Measurements from ENCODE around the gene HMGCS2. TPM values are rescaled to one million over a fixed set of nuclear protein-coding genes. Genes with fewer than 3 reads are reported as not detected.

Gene HMGCS2
- polyA plus RNA-seq, result not detected

DNA sequence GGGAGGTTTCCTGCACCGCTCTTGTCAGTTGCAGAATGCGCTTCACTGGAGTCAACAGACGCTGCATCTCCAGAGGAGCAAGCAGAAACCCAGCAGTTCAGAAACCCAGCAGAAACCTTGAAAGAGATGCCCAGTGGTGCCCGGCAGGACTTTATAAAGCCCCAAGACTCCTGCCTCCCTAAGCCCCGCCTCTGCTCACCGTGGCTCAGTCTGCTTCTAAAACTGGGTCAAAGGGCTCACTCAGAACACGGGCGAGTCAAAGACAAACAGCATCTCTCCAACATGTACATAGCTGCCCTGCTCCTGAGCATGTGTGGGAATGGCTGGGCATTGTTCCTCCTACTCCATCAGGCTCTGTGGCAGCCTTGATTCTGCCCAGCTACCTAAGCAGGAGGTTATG lies at the start of gene HMGCS2:
TSS of gene HMGCS2 (minus strand) at position 128 of the 400 bp plus-strand sequence. CDS start at position 67, 61 bp downstream.
- no peak within 1 kb of the TSS for H3K27ac Mint-ChIP-seq

DNA sequence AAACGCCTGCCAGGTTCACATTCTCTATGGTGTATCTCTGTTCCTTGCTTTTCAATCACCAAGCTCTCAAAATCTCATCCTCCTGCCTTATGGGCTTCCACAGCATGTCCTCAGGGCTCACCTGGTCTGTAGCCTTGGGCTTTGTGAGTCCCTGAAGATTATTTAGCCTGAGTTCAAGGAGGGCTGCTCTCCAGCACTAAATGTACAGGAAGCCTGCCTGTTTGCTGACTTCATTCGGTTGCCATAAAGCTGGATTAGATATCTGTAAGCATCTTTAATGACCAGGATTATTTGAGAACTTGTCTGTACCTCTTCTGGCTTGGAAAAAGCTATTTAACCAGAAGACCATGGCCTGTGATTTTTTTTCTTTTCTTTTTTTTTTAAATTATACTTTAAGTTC lies 49.5 kb upstream of the HMGCS2 start:
- no peaks in the 10 kb centered on the region for H3K9me3 Mint-ChIP-seq

More for the DNA sequence above, at the start of gene HMGCS2:
- H3K4me3 Mint-ChIP-seq, result no peak within 1 kb of the TSS
- H3K4me1 Mint-ChIP-seq, result no peaks in the 10 kb centered on the region
- no peaks in the 10 kb centered on the region for H3K36me3 Mint-ChIP-seq
- peaks cover 0 to 8% (median 6%) of the 10 kb centered on the region in 3 donors for H3K27me3 Mint-ChIP-seq (ENCODE audit: low read depth in 3 of 3)
- no peak for DNase-seq
- peaks cover 0 to 4% (median 0%) of the 10 kb centered on the region in 6 donors for H3K9me3 Mint-ChIP-seq

DNA sequence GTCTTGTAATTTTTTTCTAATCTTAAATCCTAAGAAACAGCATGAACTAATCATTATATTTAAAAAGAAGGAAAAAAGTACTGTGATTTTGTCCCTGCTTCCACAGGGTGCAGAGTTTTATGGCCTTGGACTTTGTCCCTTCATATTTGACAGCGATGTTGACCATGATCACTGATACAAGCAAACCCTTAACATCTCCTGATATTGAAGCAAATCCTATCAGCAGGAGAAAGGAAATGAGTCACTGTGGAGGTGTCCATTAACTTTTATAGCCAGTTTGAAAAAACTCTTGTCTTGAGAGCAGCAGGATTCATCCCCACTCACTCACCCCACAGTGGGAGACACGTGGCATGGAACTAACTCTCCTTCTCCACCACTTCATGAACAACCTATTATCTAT lies 47.7 kb upstream of the HMGCS2 start:
- Mint-ChIP-seq H3K4me1 (no peaks in the 10 kb centered on the region), H3K4me3 (no peak overlapping the region), H3K9me3 (no peaks in the 10 kb centered on the region), H3K36me3 (no peaks in the 10 kb centered on the region), H3K27ac (no peak overlapping the region), H3K27me3 (ENCODE audit: low read depth in 3 of 3) (peaks cover 1 to 13% (median 3%) of the 10 kb centered on the region in 3 donors)
- no peak for DNase-seq

More for the DNA sequence above, 49.5 kb upstream of the HMGCS2 start:
- Mint-ChIP-seq H3K36me3 (no peaks in the 10 kb centered on the region), H3K27ac (no peak overlapping the region), H3K4me3 (no peak overlapping the region), H3K27me3 (ENCODE audit: low read depth in 3 of 3) (peaks cover 1 to 13% (median 3%) of the 10 kb centered on the region in 3 donors), H3K4me1 (no peaks in the 10 kb centered on the region)
- DNase-seq, result no peak

DNA sequence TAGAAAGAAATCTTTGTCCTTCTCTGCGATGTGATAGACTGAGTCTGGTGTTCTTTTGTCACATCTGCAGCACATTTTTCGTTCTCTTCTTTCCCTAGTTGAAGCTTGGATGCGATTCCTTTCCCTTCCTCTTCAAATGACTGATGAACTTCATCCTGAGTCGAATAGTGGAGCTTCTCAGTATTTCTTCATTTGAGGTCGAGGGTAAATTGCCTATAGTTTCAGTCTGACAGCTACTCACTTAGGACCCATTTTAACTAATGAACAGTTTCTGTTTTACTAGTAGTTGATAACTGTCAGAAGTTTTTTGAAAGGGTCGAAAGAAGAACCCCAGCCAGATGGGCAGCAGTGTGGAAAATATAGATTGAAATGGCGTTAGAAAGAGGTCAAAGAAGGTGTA lies 47.2 kb upstream of the HMGCS2 start:
- no peak overlapping the region for H3K27ac Mint-ChIP-seq
- peaks cover 1 to 10% (median 3%) of the 10 kb centered on the region in 3 donors for H3K27me3 Mint-ChIP-seq (ENCODE audit: low read depth in 3 of 3)
- no peak overlapping the region for H3K4me3 Mint-ChIP-seq
- H3K36me3 Mint-ChIP-seq, result no peaks in the 10 kb centered on the region
- no peaks in the 10 kb centered on the region for H3K4me1 Mint-ChIP-seq
- no peak for DNase-seq
- no peaks in the 10 kb centered on the region for H3K9me3 Mint-ChIP-seq

DNA sequence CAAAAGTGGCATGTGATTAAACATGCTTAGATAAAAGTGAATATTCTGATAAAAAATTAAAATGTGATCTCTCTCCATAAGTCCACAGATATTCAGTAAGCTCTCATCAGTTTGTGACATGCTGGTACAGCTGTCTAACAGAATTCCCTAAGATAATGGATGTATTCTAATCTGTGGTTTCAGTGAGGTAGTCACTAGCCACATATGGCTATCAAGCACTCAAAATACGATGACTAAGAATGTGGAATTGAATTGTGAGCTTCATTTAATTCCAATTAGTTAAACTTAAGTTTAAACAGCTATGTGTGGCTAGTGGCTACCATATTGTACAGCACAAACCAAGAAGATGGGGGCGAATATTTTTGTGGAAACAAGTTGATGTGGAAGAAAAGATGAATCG lies 46.7 kb upstream of the HMGCS2 start:
- H3K27me3 Mint-ChIP-seq (ENCODE audit: low read depth in 3 of 3), result peaks cover 0 to 7% (median 3%) of the 10 kb centered on the region in 3 donors
- no peak for DNase-seq
- H3K27ac Mint-ChIP-seq, result no peak overlapping the region
- no peaks in the 10 kb centered on the region for H3K36me3 Mint-ChIP-seq
- no peak overlapping the region for H3K4me3 Mint-ChIP-seq
- no peaks in the 10 kb centered on the region for H3K9me3 Mint-ChIP-seq
- no peaks in the 10 kb centered on the region for H3K4me1 Mint-ChIP-seq

DNA sequence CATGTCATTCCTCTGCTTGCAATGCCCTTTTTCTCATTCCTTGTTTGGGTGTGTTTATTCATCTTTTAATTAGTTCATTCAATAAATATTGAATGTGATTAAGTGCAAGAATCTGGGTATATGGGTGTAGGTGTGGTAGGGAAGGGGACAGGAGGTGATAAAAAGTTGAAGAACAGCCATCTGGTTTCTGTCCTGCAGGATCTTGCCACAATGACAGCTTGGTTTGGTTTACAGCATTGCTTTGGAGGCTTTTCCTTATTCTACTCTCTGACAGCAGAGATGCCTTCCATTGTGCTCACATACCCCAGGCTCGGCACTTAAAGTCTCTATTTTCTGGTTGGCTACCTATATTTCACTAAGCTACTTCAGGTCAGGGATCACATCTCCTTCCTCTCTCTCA lies 45.6 kb upstream of the HMGCS2 start:
- Mint-ChIP-seq H3K4me3 (no peak overlapping the region), H3K27me3 (ENCODE audit: low read depth in 3 of 3) (peaks cover 0 to 7% (median 3%) of the 10 kb centered on the region in 3 donors), H3K4me1 (peaks cover 0 to 3% of the 10 kb centered on the region in 2 donors), H3K36me3 (no peaks in the 10 kb centered on the region), H3K27ac (no peak overlapping the region), H3K9me3 (no peaks in the 10 kb centered on the region)
- DNase-seq, result no peak

DNA sequence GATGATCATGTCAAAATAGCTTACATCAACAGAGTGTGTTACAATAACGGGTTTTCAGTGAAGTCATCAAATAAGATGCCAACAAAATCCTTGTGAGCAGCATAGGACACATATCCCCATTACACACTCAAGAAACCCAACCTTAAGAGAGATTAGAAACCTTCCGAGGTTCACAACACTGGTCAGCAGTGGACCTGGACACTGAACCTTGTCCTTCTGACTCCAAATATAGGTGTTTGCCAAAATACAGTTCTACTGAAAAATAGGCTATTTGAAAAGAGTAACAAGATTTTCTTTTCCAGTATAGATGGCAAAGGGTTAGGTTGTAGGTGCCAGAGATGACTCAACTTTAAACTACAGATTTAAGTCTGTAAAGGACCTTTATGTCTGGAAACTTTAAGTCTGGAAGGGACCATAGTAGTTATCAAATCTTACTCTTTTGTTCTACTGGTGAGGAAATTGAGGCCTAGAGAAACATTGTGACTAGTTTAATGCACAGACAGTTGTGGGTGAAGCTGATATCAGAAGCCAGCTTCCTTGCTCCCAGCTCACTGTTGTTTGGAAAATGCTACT lies 43.4 kb upstream of the HMGCS2 start:
- no peaks in the 10 kb centered on the region for H3K36me3 Mint-ChIP-seq
- H3K4me1 Mint-ChIP-seq, result peaks cover 0 to 6% of the 10 kb centered on the region in 2 donors
- H3K27ac Mint-ChIP-seq, result no peak overlapping the region
- H3K9me3 Mint-ChIP-seq, result no peaks in the 10 kb centered on the region
- peaks cover 0 to 7% (median 3%) of the 10 kb centered on the region in 3 donors for H3K27me3 Mint-ChIP-seq (ENCODE audit: low read depth in 3 of 3)
- no peak for DNase-seq
- H3K4me3 Mint-ChIP-seq, result no peak overlapping the region

DNA sequence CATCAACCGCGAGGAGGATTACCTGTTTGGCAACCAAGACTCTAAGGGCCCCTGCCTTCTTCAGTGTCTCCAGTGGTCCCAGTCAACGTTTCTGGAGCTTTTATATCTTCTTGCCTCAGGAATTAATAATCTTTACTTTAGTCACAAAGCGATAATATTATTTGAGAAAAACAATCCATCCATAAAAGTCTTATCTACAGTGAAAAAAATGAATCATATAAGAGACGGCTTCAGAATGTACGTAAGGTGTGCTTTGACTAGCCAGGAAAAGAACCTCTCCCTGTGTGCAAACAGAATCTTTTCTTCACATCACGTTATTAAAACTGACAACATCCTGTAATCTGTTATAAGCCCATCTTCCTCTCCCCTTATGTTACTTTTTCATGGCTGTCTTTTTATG lies 42.7 kb upstream of the HMGCS2 start, which contains the start of gene REG4:
TSS of gene REG4 (minus strand) at position 74 of the 400 bp plus-strand sequence. CDS start 2,691 bp downstream, outside the sequence.
- DNase-seq, result no peak
- peaks cover 0 to 7% (median 3%) of the 10 kb centered on the region in 3 donors for H3K27me3 Mint-ChIP-seq (ENCODE audit: low read depth in 3 of 3)
- no peak within 1 kb of the TSS for H3K27ac Mint-ChIP-seq
- H3K4me1 Mint-ChIP-seq, result peaks cover 0 to 6% of the 10 kb centered on the region in 2 donors
- no peaks in the 10 kb centered on the region for H3K36me3 Mint-ChIP-seq
- H3K9me3 Mint-ChIP-seq, result no peaks in the 10 kb centered on the region
- no peak within 1 kb of the TSS for H3K4me3 Mint-ChIP-seq

DNA sequence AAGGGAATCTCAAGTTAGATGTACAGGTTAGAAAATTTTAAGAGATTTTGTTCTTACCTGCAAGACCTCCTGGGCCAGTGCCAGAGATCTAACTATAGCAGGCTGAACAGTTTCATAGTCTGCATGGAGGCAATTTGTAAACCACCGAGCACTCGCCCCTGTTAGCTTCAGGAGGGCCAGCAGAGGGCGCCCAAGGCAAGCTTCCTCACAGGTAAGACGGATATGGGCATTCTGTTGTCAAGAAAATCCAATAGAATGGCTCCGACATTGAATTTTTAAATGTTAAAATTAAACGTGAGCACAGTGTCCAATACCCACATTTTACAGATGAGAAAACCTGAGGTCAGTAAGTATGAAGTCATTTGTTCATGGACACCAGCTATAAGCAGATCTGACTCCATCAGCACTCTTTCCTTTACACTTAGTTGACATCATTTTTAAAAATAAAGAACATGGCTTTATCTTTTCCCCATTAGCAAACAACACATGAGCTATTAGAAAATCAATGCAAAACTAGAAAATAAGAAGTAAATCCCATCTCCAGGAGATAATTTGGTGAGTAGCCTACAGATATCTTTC lies 40.4 kb upstream of the HMGCS2 start:
- H3K4me1 Mint-ChIP-seq, result peaks cover 0 to 6% of the 10 kb centered on the region in 2 donors
- no peak overlapping the region for H3K4me3 Mint-ChIP-seq
- H3K27ac Mint-ChIP-seq, result no peak overlapping the region
- H3K36me3 Mint-ChIP-seq, result no peaks in the 10 kb centered on the region
- peak; percentile 28 to 46 (median 40) for DNase-seq
- H3K9me3 Mint-ChIP-seq, result no peaks in the 10 kb centered on the region
- peaks cover 0 to 2% (median 1%) of the 10 kb centered on the region in 3 donors for H3K27me3 Mint-ChIP-seq (ENCODE audit: low read depth in 3 of 3)

DNA sequence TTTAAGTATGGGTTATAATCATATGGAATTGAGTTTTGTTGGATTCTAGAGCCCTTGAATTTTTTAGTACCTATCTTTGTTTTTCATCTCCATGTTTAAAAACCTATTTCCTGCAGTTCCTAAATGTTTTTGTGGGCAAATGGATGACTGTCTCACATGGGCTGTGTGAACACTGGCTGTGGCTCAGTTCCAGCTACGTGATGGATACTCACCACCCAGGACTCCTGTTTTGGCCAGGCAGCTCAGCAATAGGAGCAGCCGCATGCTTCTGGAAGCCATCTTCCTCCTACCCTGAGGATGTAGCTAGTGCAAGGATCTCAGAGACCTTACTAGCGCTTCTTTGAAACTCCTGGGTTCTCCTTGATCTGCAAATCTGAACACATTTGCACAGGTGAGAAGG lies 39.8 kb upstream of the HMGCS2 start:
- Mint-ChIP-seq H3K9me3 (no peaks in the 10 kb centered on the region), H3K4me1 (peaks cover 0 to 6% of the 10 kb centered on the region in 2 donors), H3K27ac (no peak overlapping the region), H3K27me3 (ENCODE audit: low read depth in 3 of 3) (peaks cover 0 to 5% (median 3%) of the 10 kb centered on the region in 3 donors), H3K4me3 (no peak overlapping the region), H3K36me3 (no peaks in the 10 kb centered on the region)
- DNase-seq, result no peak

DNA sequence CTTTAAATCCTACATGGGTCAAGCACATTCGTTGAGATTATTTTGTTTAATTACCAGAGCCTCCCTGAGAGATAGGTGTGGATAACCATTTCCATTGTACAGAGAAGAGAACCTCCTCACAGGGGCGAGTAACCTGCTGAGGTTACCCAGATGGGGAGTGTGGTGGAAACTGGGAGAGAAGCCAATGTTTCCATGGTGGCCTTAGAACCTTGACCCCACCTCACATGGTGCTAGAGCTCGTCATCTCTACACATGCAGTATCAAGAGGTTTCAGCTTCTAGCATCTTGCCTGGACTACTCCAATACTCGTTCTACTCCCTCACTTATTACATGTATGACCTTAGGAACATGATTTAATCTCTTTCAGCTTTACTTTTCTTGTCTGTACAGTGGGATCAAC lies 37.8 kb upstream of the HMGCS2 start:
- peaks cover 0 to 6% of the 10 kb centered on the region in 2 donors for H3K4me1 Mint-ChIP-seq
- H3K27me3 Mint-ChIP-seq (ENCODE audit: low read depth in 3 of 3), result peaks cover 0 to 5% (median 4%) of the 10 kb centered on the region in 3 donors
- H3K27ac Mint-ChIP-seq, result no peak overlapping the region
- H3K36me3 Mint-ChIP-seq, result no peaks in the 10 kb centered on the region
- no peak overlapping the region for H3K4me3 Mint-ChIP-seq
- H3K9me3 Mint-ChIP-seq, result no peaks in the 10 kb centered on the region
- no peak for DNase-seq

DNA sequence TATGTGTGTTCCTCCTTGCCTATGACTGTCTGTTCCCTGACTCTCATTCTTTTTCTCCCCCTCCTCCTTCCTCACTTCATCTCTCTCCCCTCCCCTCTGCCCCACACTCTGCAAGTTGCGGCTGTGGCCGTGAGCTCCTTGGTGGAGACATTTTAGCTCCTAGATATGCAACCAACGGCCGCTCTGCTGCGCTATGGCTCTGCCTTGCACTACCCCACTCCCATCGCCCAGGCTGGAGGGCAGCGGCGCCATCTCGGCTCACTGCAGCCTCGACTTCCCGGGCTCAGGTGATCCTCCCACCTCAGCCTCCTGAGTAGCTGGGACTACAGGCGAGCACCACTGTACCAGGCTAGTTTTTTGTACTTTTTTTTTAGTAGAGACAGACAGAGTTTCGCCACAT lies 37.0 kb upstream of the HMGCS2 start:
- no peaks in the 10 kb centered on the region for H3K36me3 Mint-ChIP-seq

DNA sequence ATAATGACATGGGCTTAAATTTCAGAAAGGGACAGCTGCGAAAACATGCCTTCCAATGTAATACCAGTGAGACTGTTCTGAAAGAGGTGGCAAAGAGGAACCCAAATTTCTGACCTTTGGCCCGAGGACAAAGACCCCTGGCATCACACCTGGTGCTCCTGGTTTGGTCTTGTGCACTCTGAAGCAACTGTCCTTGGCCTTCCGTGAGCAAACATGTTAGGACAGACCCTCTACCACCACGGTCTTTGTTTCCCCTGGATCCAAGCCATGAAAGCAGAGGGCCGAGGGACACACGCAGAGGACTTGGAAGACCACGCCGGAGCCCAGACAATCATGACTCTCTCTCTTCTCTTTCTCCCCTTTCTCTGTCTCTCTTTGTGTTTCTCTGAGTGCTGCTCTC lies 36.5 kb upstream of the HMGCS2 start:
- peaks cover 0 to 6% of the 10 kb centered on the region in 2 donors for H3K4me1 Mint-ChIP-seq
- DNase-seq, result no peak
- no peaks in the 10 kb centered on the region for H3K36me3 Mint-ChIP-seq
- no peak overlapping the region for H3K27ac Mint-ChIP-seq
- peaks cover 0 to 5% (median 4%) of the 10 kb centered on the region in 3 donors for H3K27me3 Mint-ChIP-seq (ENCODE audit: low read depth in 3 of 3)
- H3K9me3 Mint-ChIP-seq, result no peaks in the 10 kb centered on the region
- H3K4me3 Mint-ChIP-seq, result no peak overlapping the region

More for the DNA sequence above, 37.0 kb upstream of the HMGCS2 start:
- Mint-ChIP-seq H3K27me3 (ENCODE audit: low read depth in 3 of 3) (peaks cover 0 to 5% (median 4%) of the 10 kb centered on the region in 3 donors), H3K27ac (no peak overlapping the region), H3K9me3 (no peaks in the 10 kb centered on the region), H3K4me1 (peaks cover 0 to 6% of the 10 kb centered on the region in 2 donors), H3K4me3 (no peak overlapping the region)
- DNase-seq, result no peak

DNA sequence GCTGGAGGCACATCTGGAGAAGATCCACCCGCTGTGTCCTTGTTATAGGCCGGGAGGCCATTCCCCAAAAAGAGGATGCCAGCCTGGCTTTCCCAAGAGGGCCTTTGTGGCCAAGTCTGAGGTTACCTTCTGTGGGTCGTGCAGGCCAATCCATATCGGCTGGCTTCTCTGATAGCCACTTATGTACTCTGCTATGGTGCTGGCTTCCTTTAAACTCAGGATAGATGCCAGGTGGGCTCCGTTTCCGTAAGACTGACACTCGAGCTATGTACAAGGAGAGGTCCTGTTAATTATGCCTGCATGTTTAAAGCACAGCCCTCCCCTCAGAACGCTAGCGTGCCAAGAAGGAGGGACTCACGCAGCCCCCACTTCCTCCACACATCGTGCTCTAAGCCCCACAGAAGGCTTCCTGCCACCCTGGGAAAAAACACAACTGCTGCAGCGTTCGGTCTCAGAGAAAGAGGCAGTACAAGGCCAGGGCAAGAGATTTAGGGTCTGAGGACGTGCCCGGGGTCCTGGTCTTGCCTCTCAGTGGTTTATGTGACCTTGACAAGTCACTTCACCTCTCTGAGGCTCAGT lies 31.0 kb upstream of the HMGCS2 start:
- Mint-ChIP-seq H3K4me1 (no peaks in the 10 kb centered on the region), H3K36me3 (no peaks in the 10 kb centered on the region), H3K27me3 (ENCODE audit: low read depth in 3 of 3) (peaks cover 0 to 4% (median 2%) of the 10 kb centered on the region in 3 donors), H3K4me3 (no peak overlapping the region), H3K27ac (no peak overlapping the region), H3K9me3 (no peaks in the 10 kb centered on the region)
- no peak for DNase-seq

Data from immature natural killer cell (primary cell).